ENCODE data around the gene ANKUB1.

Gene ANKUB1

DNA sequence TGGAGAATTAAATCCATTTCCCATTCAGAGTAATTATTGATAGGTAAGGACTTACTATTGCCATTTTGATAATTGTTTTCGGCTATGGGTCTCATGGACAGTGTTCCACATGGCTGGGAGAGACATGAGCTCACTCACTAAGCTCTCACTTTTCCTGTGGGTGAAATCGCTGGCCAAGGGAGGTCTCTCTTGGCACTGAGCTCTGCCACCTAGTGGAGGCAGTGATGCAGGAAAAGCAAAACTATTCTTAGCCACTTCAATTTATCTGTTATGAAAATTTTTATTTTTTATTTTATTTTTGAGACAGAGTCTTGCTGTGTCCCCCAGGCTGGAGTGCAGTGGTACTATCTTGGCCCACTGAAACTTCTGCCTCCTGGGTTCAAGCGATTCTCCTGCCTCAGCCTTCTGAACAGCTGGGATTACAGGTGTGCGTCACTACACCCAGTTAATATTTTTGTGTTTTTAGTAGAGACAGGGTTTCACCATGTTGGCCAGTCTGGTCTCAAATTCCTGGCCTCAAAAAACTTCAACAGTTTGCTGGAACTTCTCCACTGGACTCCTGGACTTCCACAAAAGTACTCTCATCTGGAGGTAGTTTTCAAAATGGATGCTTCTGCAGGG is 16.0 kb upstream of the ANKUB1 start:
- DNase-seq, result peak; percentile 65

DNA sequence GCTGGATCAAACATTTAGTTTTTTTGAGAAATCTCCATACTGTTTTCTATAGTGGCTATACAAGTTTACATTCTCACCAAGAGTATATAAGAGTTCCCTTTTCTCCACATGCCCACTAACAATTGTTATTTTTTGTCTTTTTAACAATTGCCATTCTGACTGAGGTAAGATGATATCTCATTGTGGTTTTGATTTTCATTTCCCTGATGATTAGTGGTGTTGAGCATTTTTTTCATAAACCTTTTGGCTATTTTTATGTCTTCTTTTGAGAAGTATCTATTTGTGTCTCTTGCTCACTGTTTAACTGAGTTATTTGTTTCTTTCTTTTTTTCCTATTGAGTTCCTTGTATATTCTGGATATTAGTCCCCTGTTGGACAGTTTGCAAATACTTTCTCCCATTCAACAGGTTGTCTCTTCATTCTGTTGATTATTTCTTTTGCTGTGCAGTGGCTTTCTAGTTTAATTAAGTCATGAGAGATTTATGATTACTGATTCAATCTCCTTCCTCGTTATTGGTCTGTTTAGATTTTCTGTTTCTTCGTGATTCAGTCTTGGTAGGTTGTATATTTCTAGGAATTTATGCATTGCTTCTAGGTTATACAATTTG is 13.9 kb upstream of the ANKUB1 start:
- no peak for DNase-seq

DNA sequence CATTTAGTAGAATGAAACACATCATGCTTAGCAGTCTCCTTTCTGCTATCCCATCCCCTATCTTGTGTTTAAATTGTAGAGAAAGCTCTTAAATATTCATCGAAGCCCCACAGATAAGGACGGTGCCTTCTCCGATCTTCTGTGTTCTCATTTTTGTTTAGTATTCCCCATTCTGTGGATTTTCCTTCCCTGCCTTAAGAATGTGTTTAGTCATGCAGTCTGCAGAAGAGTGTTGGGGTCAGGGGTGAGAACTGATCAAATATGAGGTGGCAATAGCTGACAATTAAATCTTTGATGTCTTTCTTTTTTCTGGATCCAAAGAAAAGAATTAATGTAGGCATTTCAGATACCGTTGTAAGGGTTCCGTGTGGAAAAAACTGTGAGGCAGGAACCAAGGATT is 9.3 kb upstream of the ANKUB1 start:
- DNase-seq, result no peak

DNA sequence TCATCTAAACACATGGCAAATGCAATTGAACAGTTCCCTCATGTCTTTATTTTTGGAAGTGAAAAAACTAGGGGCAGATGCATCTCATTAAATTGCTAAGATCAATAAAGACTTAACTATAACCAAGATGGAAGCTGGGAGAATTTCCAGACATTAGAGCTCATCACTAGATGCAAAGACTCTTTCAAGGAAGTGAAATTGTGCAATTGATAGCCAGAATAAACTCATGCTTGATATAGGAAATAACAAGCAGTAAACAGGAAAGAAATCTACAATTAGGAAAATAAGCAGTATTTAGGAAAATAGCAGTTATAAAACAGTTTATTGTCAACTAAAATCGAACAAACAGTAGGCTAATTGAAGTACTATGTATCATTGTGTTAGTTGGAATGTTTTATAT is 8.8 kb upstream of the ANKUB1 start:
- no peak for DNase-seq

DNA sequence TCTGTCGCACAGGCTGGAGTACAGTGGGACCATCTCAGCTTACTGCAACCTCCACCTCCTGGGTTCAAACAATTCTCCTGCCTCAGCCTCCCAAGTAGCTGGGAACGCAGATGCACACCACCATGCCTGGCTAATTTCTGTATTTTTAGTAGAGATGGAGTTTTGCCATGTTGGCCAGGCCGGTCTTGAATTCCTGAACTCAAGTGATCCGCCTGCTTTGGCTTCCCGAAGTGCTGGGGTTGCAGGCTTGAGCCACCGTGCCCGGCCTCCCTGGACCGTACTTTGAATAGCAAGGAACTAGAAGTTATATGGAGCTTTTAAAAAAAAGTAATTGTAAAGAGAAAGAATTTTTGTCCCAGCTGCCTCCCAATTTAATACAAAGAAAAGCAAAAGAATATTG is 8.3 kb upstream of the ANKUB1 start:
- DNase-seq, result no peak

DNA sequence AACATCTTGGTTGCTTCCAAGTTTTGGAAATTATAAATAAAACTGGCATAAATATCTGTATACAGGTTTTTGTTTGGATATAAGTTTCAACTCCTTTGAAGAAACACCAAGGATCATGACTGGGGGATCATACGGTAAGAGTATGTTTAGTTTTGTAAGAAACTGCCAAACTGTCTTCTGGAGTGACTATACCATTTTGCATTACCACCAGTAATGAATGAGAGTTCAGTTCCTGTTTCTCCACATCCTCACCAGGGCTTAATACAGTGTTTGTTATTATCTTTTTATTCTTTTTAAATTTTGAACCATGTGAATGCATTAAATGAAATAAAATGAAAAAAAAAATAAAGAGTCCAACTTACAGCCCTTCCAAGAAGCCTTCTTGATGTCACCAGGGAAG is 3.7 kb upstream of the ANKUB1 start:
- no peak for DNase-seq

DNA sequence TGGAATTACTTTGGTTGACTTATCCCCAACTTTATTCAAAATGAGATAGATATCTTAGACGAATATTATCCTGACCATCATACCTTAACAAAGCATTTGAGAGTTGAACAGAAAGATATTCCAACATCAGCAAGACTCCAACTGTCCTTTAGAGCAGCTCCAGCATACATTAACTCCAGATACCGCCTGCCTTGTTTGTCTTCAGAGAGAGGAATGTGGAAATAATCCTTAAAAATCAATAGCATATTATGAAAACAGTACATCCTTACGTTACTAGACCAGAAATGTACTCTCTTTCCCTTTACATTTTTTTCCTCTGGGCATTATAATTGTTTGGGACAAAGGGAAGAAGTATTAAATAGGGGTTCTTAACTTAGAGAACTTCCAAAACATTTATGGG is 1.7 kb downstream of the ANKUB1 start:
- DNase-seq, result no peak

DNA sequence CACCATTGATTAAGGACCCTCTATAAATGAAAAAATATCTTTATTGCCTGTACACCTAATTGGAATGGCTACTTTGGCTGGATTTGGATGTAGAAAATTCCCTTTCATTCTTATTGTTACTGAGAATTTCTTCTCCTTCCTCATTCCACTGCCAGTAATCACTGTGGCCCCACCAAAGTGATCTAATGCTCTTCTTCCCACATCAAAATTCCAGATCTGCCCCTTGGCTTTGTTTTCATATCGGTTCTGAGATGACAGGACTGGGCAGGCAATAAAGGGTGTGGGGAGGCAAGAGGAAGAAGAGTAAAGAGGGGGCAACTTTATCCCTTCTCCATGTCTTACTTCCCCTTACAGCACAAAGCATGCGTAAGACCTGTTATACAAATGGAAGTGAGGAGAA is 2.1 kb downstream of the ANKUB1 start:
- DNase-seq, result no peak

DNA sequence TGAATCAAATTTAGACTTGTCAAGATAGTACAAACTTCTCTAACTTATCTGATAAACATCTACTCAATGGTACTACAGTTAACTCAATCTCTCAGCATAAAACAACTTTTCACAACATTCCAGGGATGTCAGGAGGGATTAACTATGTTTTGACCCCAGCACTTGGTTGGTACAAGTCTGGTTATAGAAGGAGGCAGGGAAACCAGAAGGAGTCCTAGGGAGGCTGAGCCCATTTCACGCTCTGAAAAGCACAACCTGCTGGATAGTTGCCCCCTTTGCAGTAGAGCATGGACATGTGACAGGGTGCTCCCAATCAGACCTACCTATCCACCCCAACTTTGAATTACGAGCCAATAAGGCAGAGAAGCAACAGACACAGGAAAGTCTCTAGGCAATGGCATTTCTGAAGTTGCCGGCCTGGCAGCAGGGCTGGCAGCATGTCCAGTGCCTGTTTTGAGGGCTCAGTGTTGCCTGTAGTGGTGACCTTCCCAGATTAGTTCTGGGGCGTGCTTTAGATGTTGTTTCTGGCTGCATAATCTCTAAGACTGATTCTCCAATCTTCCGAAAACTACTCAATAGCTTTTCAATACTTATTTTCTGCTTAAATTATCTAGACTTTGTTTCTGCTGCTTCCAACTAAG is 8.2 kb downstream of the ANKUB1 start:
- DNase-seq, result no peak

DNA sequence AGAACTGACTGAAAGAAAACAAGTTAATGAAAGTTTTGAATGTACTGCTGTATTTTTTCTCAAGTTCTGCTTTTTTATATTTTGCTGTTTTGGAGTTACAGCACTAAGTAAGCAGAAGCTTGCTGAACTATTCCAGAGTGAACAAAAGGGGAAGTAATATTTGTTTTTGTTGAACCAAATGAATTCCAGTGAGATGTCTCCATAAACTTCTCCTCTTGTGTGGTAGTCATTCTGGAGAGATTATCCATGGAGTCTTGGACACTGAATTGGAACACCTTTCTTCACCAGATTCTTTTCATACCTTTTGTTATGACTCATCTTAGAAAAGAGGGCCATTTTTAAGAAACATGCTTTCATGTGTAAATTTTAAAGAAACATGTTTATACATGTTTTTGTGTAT is 8.8 kb downstream of the ANKUB1 start:
- no peak for DNase-seq

DNA sequence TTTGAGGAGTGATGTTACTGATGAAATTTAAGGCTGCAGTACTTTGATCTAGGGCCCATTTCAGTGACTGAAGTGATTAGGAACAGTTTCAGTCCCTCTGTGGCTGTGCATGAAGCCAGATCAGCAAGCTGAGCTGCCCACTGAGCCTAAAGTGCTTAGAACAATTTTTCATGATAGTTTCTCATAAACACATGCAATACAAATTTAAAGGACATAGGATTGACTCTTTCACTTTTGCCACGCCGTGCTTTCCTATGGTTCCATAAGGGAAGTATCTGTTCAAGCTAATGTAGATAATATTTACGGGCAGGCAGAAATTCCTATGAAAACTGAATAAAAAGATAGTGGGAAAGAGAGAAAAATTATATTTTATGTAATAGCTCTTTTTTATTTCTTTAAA is 10.6 kb downstream of the ANKUB1 start:
- DNase-seq, result no peak

DNA sequence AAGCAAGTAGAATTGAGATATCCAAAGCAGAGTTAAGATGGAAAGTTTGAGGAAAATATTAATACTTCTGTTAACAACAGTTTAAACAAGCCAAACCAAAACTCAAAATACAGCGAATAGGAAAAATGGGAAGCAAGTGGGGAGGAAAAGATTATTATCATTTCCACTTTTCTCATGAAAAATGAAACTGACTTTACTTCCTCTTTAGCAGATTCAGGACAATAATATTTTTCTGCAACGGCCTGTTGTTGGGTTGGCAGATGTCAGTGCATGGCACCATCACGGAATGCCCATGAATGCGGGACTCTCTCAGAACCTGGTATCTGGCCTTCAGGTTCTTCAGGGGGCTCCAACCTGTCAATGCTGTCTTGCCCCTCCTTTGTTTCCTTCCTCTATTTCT is 11.1 kb downstream of the ANKUB1 start:
- DNase-seq, result no peak

DNA sequence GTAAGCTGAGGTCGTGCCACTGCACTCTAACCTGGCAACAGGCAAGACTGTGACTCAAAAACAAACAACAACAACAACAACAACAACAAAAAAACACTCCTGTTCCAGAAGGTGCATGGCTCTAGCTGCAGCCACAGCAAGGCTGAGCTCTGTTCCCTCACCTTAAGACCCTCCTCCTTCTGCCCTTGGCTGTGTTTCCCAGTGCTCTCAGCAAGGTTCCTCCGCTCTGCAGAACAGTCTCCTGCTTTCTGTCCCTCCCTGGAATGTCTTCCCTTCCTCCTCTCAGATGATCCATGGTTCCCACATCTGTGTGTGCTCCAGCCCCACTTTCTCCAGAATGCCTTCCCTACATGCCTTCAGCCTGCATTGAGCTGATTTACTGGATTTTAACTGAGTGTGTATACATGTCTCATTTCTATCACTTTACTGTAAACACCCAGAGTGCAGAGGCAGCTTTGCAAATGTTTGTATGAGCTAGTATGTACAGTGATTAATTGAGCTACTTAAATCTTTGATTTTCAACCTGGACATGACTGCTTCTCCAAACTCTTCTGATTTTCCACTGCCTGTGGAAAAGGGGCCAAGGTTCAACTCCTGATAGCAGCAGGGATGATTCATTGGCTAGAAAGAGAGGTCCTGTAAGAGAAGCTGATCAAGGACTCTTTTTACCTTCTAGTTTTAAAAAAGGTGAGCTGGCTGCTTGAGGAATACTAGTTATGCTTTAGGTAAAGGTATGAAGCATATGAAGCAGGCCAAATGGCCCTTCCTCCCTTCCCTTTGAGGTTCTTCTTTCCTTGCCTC is 14.7 kb downstream of the ANKUB1 start:
- no peak for DNase-seq

DNA sequence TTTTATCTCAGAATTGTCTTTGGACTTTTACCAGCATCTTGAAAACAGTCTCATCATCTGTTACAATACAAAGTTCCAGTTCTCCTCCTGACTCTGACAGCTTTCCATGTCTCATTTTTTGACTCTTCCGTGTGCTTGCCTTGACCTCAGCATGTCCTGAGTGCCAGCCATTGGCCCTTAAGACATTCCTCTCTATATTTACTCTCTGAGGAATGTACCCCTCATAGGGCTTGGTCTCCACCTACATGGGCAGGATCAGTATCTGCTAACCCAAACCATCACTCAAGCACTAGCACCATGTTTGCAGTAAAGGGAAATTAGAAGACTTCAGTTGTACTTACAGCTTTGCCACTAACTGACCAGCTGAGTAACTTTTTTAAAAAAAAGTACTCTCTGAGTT is 16.2 kb downstream of the ANKUB1 start:
- DNase-seq, result no peak

DNA sequence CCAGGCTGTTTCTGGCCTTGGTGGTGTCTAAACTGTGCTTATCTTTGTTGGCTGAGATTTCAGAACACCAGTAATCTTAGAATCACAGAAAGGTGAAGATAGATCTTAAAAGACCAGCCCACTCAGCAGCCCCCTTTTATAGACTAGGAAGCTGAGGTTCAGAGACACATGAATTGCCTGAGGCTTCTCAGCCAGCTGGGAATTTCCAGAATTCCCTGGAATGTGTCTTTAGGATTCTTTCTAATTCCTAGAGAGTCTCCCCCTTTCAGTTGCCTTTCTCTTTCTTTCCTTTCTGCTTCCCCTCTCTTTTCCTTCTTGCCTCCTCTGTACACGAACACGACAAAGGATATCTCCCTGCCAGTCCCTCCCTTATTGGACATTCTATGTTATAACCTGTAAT is 19.5 kb downstream of the ANKUB1 start:
- DNase-seq, result no peak

DNA sequence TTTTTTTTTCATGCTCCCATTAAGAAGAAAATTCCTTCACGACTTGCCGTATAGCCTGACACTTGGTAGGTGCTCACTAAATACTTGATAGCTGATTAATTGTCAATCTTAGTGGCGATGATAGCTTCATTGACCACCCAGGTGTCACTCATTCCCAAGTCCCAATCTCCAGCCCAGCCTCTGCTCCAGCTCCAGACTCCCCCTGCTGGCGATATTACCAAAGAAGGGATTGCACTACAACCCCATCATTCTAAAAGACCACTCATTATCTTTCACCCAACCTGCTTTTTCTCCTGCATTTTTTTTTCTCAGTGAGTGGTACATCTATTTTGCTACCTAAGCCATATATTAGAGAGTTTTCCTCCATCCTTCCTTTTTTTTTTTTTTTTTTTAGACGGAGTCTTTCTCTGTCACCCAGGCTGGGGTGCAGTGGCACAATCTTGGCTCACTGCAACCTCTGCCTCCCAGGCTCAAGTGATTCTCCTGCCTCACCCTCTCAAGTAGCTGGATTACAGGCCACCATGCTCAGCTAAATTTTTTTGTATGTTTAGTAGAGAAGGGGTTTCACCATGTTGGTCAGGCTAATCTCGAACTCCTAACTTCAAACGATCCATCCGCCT is 20.6 kb downstream of the ANKUB1 start:
- no peak for DNase-seq

DNA sequence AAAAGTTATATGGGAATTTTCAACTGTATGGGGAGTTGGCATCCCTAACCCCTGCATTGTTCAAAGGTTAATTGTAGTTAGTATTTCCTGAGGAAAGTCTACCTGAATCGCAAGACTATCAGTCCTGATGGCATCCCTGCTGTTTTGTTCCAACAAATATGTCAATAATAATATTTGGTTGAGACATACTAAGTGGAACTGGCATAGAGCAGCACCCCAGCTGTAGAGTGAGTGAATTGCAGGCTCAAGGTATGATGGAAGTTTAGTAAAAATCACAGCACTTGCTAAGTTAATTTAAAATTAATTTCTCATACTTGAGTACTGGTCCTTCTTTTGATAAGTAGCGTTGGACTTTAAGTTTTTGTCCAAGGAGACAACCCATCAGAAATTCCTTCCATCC is 22.1 kb downstream of the ANKUB1 start:
- no peak for DNase-seq

DNA sequence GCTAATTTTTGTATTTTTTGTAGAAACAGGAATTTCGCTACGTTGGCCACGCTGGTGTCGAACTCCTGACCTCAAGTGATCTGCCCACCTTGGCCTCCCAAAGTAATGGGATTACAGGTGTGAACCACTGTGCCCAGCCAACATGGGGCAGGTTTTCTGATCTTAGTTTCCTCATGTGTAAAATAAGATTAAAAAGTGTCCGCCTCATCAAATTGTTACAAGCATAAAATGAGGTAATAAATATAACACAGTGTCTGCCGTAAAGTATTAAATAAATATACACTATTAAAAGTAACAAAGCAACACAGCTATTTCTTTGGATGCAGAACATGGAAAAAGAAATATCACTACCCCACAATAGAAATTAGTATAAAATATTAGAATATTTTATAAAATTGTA is 23.6 kb downstream of the ANKUB1 start:
- no peak for DNase-seq

DNA sequence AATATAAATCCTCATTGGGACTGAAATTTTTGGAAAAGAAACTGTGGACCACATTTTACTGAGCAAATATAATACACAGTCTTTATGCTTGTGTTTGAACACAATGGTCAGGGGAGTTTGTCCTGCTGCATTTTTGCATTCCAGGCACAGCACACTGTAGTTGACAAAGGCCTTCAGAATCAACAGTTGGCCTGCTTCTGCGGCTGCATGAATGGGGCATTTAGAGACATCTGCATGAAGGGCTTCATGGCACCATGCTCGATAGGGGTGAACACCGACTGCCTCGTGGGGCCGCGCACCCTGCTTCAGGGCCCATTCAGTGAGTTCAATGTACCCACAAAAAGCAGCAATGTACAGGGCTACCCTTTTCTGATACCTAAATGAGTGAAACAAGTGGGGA is 24.6 kb downstream of the ANKUB1 start:
- DNase-seq, result no peak

DNA sequence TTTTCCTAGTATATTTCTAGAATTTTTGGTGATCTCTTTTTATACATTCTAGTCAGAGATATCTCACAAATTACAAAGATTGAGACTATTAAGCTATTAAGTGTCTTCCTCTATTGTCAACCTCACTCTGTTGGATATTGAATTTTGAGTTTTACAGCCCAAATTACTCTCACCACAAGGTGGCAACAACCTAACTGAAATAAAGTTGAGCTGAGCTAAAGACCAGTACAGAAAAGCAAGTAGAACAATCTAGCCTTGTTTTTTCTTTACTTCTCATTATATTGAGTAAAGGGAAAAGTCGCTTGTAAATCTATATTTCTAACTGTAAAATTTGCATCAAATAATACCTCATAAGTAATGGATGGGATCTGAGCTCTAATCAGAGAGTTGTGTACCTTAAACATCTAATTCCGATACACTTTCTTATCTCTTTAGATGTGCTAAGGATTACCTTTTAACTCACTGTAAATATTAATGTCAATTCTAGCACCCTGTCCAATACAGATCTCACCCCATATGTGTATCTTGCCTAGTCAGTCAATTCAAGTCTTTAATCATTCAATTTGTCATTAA is 26.5 kb downstream of the ANKUB1 start:
- no peak for DNase-seq

DNA sequence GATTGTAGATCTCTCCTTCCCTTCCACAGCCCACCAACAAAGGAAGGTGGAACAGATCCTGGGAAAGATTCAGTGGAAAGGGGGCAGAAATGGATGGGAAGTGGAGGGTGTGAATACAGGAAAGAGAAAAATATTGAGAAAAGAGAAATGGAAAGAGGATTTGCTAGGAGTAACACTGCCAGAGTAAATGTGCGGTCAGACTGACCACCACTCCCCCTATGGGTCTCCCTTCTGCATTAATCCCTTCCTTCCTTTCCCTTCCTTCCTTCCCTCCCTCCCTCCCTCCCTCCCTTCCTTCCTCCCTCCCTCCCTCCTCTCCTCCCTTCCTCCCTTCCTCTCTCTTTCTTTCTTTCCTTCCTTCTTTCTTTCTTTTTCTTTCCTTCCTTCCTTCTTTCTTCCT is 28.1 kb downstream of the ANKUB1 start:
- DNase-seq, result no peak

DNA sequence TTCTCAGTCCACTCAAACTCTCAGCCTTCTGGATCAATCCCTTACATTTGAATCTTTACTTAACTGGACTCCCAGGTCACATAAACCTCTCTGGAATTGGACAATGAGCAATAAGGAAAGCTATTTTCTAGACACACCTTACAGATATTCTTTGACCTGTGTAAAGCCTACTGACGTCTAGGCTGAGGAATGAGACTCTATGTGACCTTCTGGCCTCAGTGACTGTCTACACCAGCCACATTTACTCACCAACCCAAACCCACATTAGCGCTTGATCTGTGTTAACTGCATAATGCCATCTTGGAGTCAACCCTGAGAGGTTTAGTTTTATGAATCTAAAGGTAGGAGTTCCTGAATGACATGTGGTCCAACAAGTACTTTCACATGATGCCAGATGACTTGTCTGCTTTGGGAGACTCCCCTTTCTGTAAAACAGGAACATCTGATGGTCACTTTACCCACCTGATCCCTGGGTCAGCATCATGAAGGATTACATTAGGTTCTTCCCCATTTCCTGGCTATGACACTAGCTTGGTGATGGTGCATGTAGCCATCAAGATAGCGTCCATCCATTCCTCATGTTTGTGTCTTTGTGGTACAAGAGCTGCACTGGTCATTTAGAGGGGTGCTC is 28.7 kb downstream of the ANKUB1 start:
- no peak for DNase-seq

DNA sequence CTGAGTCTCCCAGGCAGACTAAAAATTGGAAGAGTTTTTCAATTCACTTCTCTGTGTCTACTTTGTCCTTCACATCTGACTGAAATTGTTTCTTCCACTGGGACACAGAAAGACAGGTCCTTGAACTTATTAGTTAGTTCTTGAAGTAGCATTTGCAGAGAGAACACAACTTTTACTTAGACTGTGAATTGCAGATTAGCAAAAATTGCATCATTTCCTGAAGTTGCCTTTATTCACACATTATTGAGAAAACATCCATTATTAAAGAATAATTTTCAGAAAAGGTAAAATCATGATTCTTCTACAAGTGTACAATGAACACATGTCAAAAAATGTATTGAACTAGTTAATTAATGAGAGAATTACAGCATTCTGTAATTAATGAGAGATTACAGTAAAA is 38.6 kb downstream of the ANKUB1 start:
- DNase-seq, result no peak

Data from DMS153 (cell line).